ENCODE measurements around the gene KRIT1.

Gene KRIT1

GRCh38 chr7:92149736-92150239 is 95.9 kb downstream of the KRIT1 start:
- ATAC-seq: no peak
- TF ChIP-seq TSHZ2 (CRISPR knock-in tag; IDR thresholded peaks at IDR 0.05) (no peak), ESRRG (CRISPR knock-in tag; IDR thresholded peaks at IDR 0.05) (no peak), TOX (CRISPR knock-in tag; IDR thresholded peaks at IDR 0.05; ENCODE audit: borderline replicate concordance) (no peak), ARNTL (CRISPR knock-in tag; IDR thresholded peaks at IDR 0.05; ENCODE audit: borderline replicate concordance, low read depth) (no peak), POU6F1 (CRISPR knock-in tag; IDR thresholded peaks at IDR 0.05; ENCODE audit: borderline replicate concordance, low read depth) (no peak)

Data from SK-N-SH treated with all-trans-retinoic acid at 6 μM for 48 hours (cell line).